RWPE2 (cell line): ENCODE measurements around the gene DNMT3B.
"Not testable (repeated sequence)": the region's sequence is repeated elsewhere in the genome, so short reads cannot be mapped to it uniquely, and the experiment has no call there.

ENCODE experiments used
- ATAC-seq: fragments of 200-7000 bp; cut with Tn5 transposase; 3 replicates; pipeline ENCODE4 v1.9.1; 2021; ENCODE audit warnings: low read depth
- DNase-seq: peaks from one replicate; pipeline ENCODE4 v3.0.0-alpha.2; 2020; ENCODE audit warnings: low spot score
- H3K27ac ChIP-seq: fragments of 450-650 bp; 2 replicates; pipeline ENCODE4 v1.5.1; 2017; ENCODE audit warnings: mild to moderate bottlenecking; ENCODE audit not compliant: poor library complexity, severe bottlenecking
- H3K27me3 ChIP-seq: fragments of 250-450 bp; sonication (Bioruptor Pico); 2 replicates; pipeline ENCODE4 v1.5.1; 2021; ENCODE audit warnings: mild to moderate bottlenecking, moderate library complexity; ENCODE audit not compliant: insufficient read depth, poor library complexity, severe bottlenecking
- H3K36me3 ChIP-seq: fragments of 250-450 bp; sonication (Bioruptor Pico); 2 replicates; pipeline ENCODE4 v1.5.1; 2020; ENCODE audit warnings: low read depth, mild to moderate bottlenecking, moderate library complexity
- H3K4me1 ChIP-seq: fragments of 250-450 bp; sonication (Bioruptor Pico); 2 replicates; pipeline ENCODE4 v1.5.1; 2021; ENCODE audit warnings: mild to moderate bottlenecking, moderate library complexity; ENCODE audit not compliant: insufficient read depth, poor library complexity, severe bottlenecking
- H3K4me3 ChIP-seq: fragments of 250-450 bp; sonication (Bioruptor Pico); 2 replicates; pipeline ENCODE4 v1.5.1; 2021; ENCODE audit warnings: mild to moderate bottlenecking, moderate library complexity; ENCODE audit not compliant: severe bottlenecking
- H3K9me3 ChIP-seq: fragments of 250-450 bp; sonication (Bioruptor Pico); 2 replicates; pipeline ENCODE4 v1.5.1; 2021; ENCODE audit warnings: mild to moderate bottlenecking, moderate library complexity; ENCODE audit not compliant: severe bottlenecking
- CTCF ChIP-seq: fragments of 450-650 bp; IDR thresholded peaks from one replicate; pipeline ENCODE4 v1.5.1; 2017; ENCODE audit warnings: mild to moderate bottlenecking, moderate library complexity; ENCODE audit not compliant: poor library complexity, severe bottlenecking

Gene DNMT3B

GRCh38 chr20:32792731-32793458 lies 30.7 kb downstream of the DNMT3B start:
- no peaks in the 10 kb centered on the region for H3K9me3 ChIP-seq

GRCh38 chr20:32796383-32796948 lies 34.3 kb downstream of the DNMT3B start:
- H3K36me3 ChIP-seq: no peaks in the 10 kb centered on the region
- no peaks in the 10 kb centered on the region for H3K4me1 ChIP-seq
- H3K27me3 ChIP-seq: no peaks in the 10 kb centered on the region
- H3K27ac ChIP-seq: no peak overlapping the region
- TF ChIP-seq CTCF: no peak
- DNase-seq (no peak), ATAC-seq (no peak)
- H3K9me3 ChIP-seq: no peaks in the 10 kb centered on the region
- H3K4me3 ChIP-seq: no peak overlapping the region

More at GRCh38 chr20:32792731-32793458, 30.7 kb downstream of the DNMT3B start:
- no peak for ATAC-seq
- no peak for TF ChIP-seq CTCF
- H3K4me1 ChIP-seq: no peaks in the 10 kb centered on the region
- no peak overlapping the region for H3K27ac ChIP-seq
- H3K4me3 ChIP-seq: no peak overlapping the region
- no peak for DNase-seq
- no peaks in the 10 kb centered on the region for H3K27me3 ChIP-seq
- no peaks in the 10 kb centered on the region for H3K36me3 ChIP-seq

- ATAC-seq: no peak
- no peak overlapping the region for H3K4me3 ChIP-seq
- no peaks in the 10 kb centered on the region for H3K36me3 ChIP-seq
- H3K4me1 ChIP-seq: no peaks in the 10 kb centered on the region
- no peaks in the 10 kb centered on the region for H3K9me3 ChIP-seq
- TF ChIP-seq CTCF: no peak
- no peak for DNase-seq
- no peaks in the 10 kb centered on the region for H3K27me3 ChIP-seq
- H3K27ac ChIP-seq: no peak overlapping the region
Observed at GRCh38 chr20:32796981-32797451, 34.8 kb downstream of the DNMT3B start.

- not testable (repeated sequence) for ATAC-seq, DNase-seq, H3K27ac ChIP-seq, H3K4me3 ChIP-seq, H3K27me3 ChIP-seq, H3K9me3 ChIP-seq, H3K4me1 ChIP-seq, H3K36me3 ChIP-seq
Observed at GRCh38 chr20:32797571-32797970, 35.4 kb downstream of the DNMT3B start.

GRCh38 chr20:32798046-32798981 lies 36.1 kb downstream of the DNMT3B start:
- Histone ChIP-seq H3K27me3 (no peaks in the 10 kb centered on the region), H3K36me3 (no peaks in the 10 kb centered on the region), H3K4me3 (no peak overlapping the region), H3K27ac (no peak overlapping the region), H3K4me1 (no peaks in the 10 kb centered on the region), H3K9me3 (no peaks in the 10 kb centered on the region)
- ATAC-seq (no peak), DNase-seq (no peak)
- no peak for TF ChIP-seq CTCF
